Hepatocyte (in vitro differentiated cells): ENCODE results near the gene CCDC148. TPM values are rescaled to one million over a fixed set of nuclear protein-coding genes. Genes with fewer than 3 reads are reported as not detected.

ENCODE experiments used
- DNase-seq: peaks from one replicate; pipeline ENCODE4 v3.0.0-alpha.2; 2016; ENCODE audit warnings: low spot score
- H2AFZ ChIP-seq: fragments of 200-600 bp; sonication (generic); 2 replicates; pipeline ENCODE4 v1.6.0; 2016; ENCODE audit warnings: antibody characterized with exemption, mild to moderate bottlenecking
- H3K27ac ChIP-seq: fragments of 200-600 bp; sonication (generic); 2 replicates; pipeline ENCODE4 v1.5.1; 2016; ENCODE audit warnings: mild to moderate bottlenecking
- H3K27me3 ChIP-seq: fragments of 200-600 bp; sonication (generic); 2 replicates; pipeline ENCODE4 v1.6.1; 2016
- H3K36me3 ChIP-seq: fragments of 200-600 bp; sonication (generic); replicated peaks from 2 replicates; pipeline ENCODE4 v1.5.1; 2016; ENCODE audit warnings: low read depth; ENCODE audit not compliant: insufficient read depth
- H3K4me1 ChIP-seq: fragments of 200-600 bp; sonication (generic); 2 replicates; pipeline ENCODE4 v1.5.1; 2016; ENCODE audit warnings: mild to moderate bottlenecking, moderate library complexity; ENCODE audit not compliant: insufficient read depth
- H3K4me2 ChIP-seq: fragments of 200-600 bp; sonication (generic); 2 replicates; pipeline ENCODE4 v1.6.0; 2016
- H3K4me3 ChIP-seq: fragments of 200-600 bp; sonication (generic); 2 replicates; pipeline ENCODE4 v1.5.1; 2016; ENCODE audit warnings: mild to moderate bottlenecking
- H3K79me2 ChIP-seq: fragments of 200-600 bp; sonication (generic); 2 replicates; pipeline ENCODE4 v1.6.0; 2017; ENCODE audit warnings: mild to moderate bottlenecking
- H3K9me2 ChIP-seq: fragments of 200-600 bp; sonication (generic); replicated peaks from 2 replicates; pipeline ENCODE4 v1.6.0; 2017; ENCODE audit warnings: mild to moderate bottlenecking; ENCODE audit not compliant: insufficient read depth
- H3K9me3 ChIP-seq: fragments of 200-600 bp; sonication (generic); 2 replicates; pipeline ENCODE4 v1.5.1; 2016; ENCODE audit warnings: low read depth, mild to moderate bottlenecking
- H4K20me1 ChIP-seq: fragments of 200-600 bp; sonication (generic); 2 replicates; pipeline ENCODE4 v1.6.0; 2016; ENCODE audit warnings: mild to moderate bottlenecking; ENCODE audit not compliant: insufficient read depth, poor library complexity, severe bottlenecking
- EZH2 ChIP-seq: fragments of 200-600 bp; sonication (generic); IDR thresholded peaks from 2 replicates; pipeline ENCODE4 v1.6.1; 2016; ENCODE audit warnings: antibody characterized with exemption, mild to moderate bottlenecking, borderline replicate concordance
- EZH2phosphoT487 ChIP-seq: fragments of 200-600 bp; sonication (generic); IDR thresholded peaks from one replicate; pipeline ENCODE4 v1.6.1; 2018; ENCODE audit warnings: antibody characterized with exemption, mild to moderate bottlenecking, low read depth, moderate library complexity; ENCODE audit not compliant: unreplicated experiment, severe bottlenecking
- WGBS: methylation state at CpG from one replicate; pipeline ENCODE4 v1.1.6; 2016; ENCODE audit warnings: low lambda C conversion rate; ENCODE audit errors: missing lambda C conversion rate; 5-methylcytosine and 5-hydroxymethylcytosine counted together
- polyA plus RNA-seq: library from polyadenylated mRNA; unstranded; fragments of >200 nt; fragmentation: Nextera tagmentation; extraction: Ambion mirVana; gene quantifications from 2 replicates; pipeline ENCODE4 v1.2.1, GENCODE V29; 2016
- total RNA-seq: library from RNA; depleted of rRNA; stranded (reverse); fragments of >200 nt; gene quantifications from 2 replicates; pipeline ENCODE4 v1.2.3, GENCODE V29; 2014
- TF ChIP-seq, protein P1 (sequence below): fragments of 200-600 bp; sonication (generic); IDR thresholded peaks from 2 replicates; pipeline ENCODE4 v1.5.1; 2016; ENCODE audit warnings: antibody characterized with exemption, mild to moderate bottlenecking; ENCODE audit not compliant: poor library complexity

Gene CCDC148
- total and polyA plus RNA-seq, 2 experiments from 2014 or later, result 0.62 to 2.2 TPM

DNA sequence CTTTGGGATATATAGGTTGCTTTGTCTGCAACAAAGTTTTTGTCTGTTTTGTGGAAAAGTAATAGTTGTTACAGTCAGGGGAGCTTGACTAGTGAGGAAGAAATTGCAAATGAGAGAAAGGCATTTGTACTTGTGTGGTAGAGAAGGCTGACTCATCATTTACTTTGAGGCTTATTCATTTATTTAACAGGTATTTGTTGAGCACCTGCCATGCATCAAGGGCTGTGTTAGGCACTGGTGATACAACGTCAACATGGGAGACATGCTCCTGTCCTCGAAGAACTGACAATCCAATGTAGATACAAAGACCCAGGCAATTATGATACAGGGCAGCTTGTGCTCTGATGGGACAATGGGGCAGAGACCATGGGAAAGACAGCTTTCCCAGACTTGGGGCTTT is 275.4 kb downstream of the CCDC148 start:
- no peaks in the 10 kb centered on the region for H3K9me2 ChIP-seq
- 69% methylated on average over 2 of the region's 2 CpGs for WGBS
- H3K4me3 ChIP-seq, result no peak overlapping the region
- TF ChIP-seq, protein P1, sequence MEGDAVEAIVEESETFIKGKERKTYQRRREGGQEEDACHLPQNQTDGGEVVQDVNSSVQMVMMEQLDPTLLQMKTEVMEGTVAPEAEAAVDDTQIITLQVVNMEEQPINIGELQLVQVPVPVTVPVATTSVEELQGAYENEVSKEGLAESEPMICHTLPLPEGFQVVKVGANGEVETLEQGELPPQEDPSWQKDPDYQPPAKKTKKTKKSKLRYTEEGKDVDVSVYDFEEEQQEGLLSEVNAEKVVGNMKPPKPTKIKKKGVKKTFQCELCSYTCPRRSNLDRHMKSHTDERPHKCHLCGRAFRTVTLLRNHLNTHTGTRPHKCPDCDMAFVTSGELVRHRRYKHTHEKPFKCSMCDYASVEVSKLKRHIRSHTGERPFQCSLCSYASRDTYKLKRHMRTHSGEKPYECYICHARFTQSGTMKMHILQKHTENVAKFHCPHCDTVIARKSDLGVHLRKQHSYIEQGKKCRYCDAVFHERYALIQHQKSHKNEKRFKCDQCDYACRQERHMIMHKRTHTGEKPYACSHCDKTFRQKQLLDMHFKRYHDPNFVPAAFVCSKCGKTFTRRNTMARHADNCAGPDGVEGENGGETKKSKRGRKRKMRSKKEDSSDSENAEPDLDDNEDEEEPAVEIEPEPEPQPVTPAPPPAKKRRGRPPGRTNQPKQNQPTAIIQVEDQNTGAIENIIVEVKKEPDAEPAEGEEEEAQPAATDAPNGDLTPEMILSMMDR, result no peak
- no peak for TF ChIP-seq EZH2phosphoT487
- no peak for TF ChIP-seq EZH2
- H3K79me2 ChIP-seq, result no peaks in the 10 kb centered on the region
- H3K4me1 ChIP-seq, result peaks cover 20% of the 10 kb centered on the region
- no peak overlapping the region for H2AFZ ChIP-seq
- H4K20me1 ChIP-seq, result no peaks in the 10 kb centered on the region
- no peaks in the 10 kb centered on the region for H3K27me3 ChIP-seq
- no peak for DNase-seq
- H3K4me2 ChIP-seq, result no peak overlapping the region
- H3K9me3 ChIP-seq, result no peaks in the 10 kb centered on the region
- H3K27ac ChIP-seq, result no peak overlapping the region
- no peaks in the 10 kb centered on the region for H3K36me3 ChIP-seq

GRCh38 chr2:158179660-158180059 is 276.9 kb downstream of the CCDC148 start:
- no peak overlapping the region for H2AFZ ChIP-seq
- H3K9me2 ChIP-seq, result no peaks in the 10 kb centered on the region
- 57% methylated on average over 2 of the region's 2 CpGs for WGBS
- no peaks in the 10 kb centered on the region for H4K20me1 ChIP-seq
- no peak overlapping the region for H3K4me3 ChIP-seq
- H3K4me1 ChIP-seq, result peaks cover 10% of the 10 kb centered on the region
- H3K36me3 ChIP-seq, result no peaks in the 10 kb centered on the region
- no peak for DNase-seq
- H3K79me2 ChIP-seq, result no peaks in the 10 kb centered on the region
- no peak overlapping the region for H3K4me2 ChIP-seq
- TF ChIP-seq EZH2 (no peak), EZH2phosphoT487 (no peak)
- TF ChIP-seq, protein P1, result peak; percentile 60
- H3K27ac ChIP-seq, result no peak overlapping the region
- H3K27me3 ChIP-seq, result no peaks in the 10 kb centered on the region
- no peaks in the 10 kb centered on the region for H3K9me3 ChIP-seq

- H2AFZ ChIP-seq, result no peak overlapping the region
- 57% methylated on average over 3 of the region's 3 CpGs for WGBS
- no peak for DNase-seq
Observed at GRCh38 chr2:158178646-158179045, 277.9 kb downstream of the CCDC148 start.

More at GRCh38 chr2:158178646-158179045, 277.9 kb downstream of the CCDC148 start:
- Histone ChIP-seq H3K4me1 (peaks cover under 1% of the 10 kb centered on the region), H3K36me3 (no peaks in the 10 kb centered on the region), H4K20me1 (no peaks in the 10 kb centered on the region), H3K9me2 (no peaks in the 10 kb centered on the region), H3K27ac (no peak overlapping the region), H3K27me3 (no peaks in the 10 kb centered on the region), H3K9me3 (no peaks in the 10 kb centered on the region), H3K79me2 (no peaks in the 10 kb centered on the region), H3K4me2 (no peak overlapping the region), H3K4me3 (no peak overlapping the region)
- TF ChIP-seq EZH2phosphoT487 (no peak), EZH2 (no peak)
- TF ChIP-seq, protein P1, result no peak
